CD14-positive monocyte (primary cell): ENCODE results near the gene PDS5B. TPM values are rescaled to one million over a fixed set of nuclear protein-coding genes. Genes with fewer than 3 reads are reported as not detected.

Experiments used
- DNase-seq, 3 donors: peaks; one replicate each; pipeline ENCODE4 v3.0.0-alpha.2; 2011 to 2022
- H2AFZ ChIP-seq: 2 replicates; pipeline ENCODE4 v1.6.0; 2012; ENCODE audit warnings: mild to moderate bottlenecking, low read depth, low read length, inconsistent platforms; ENCODE audit not compliant: insufficient read depth, poor library complexity, severe bottlenecking
- H3K27ac ChIP-seq, 2 donors: 1 replicate in 1 of 2; 2 replicates in 1 of 2; pipeline ENCODE4 v1.5.1; 2012 to 2013; ENCODE audit warnings: low read length in 2 of 2, control low read depth in 1 of 2, inconsistent platforms in 1 of 2, low read depth in 1 of 2, mild to moderate bottlenecking in 1 of 2
- H3K27me3 ChIP-seq, 2 donors: one replicate each; pipeline versions ENCODE4 v1.6.0 to v1.6.1; 2011 to 2013; ENCODE audit warnings: low read length in 2 of 2; ENCODE audit not compliant: control insufficient read depth in 2 of 2, insufficient read depth in 2 of 2
- H3K36me3 ChIP-seq, 2 donors: replicated peaks in 1 of 2; 1 replicate in 1 of 2; 2 replicates in 1 of 2; pipeline versions ENCODE4 v1.5.1 to v1.6.1; 2012 to 2013; ENCODE audit warnings: low read length in 2 of 2, control low read depth in 1 of 2, inconsistent platforms in 1 of 2, mild to moderate bottlenecking in 1 of 2; ENCODE audit not compliant: insufficient read depth in 2 of 2, control insufficient read depth in 1 of 2
- H3K4me1 ChIP-seq, 2 donors: 1 replicate in 1 of 2; 2 replicates in 1 of 2; pipeline versions ENCODE4 v1.5.1 to v1.6.1; 2012 to 2013; ENCODE audit warnings: low read length in 2 of 2, control low read depth in 1 of 2, inconsistent platforms in 1 of 2, mild to moderate bottlenecking in 1 of 2, moderate library complexity in 1 of 2; ENCODE audit not compliant: insufficient read depth in 2 of 2, control insufficient read depth in 1 of 2
- H3K4me2 ChIP-seq: replicated peaks from 2 replicates; pipeline ENCODE3; 2012; ENCODE audit warnings: low read length, moderate library complexity, mild to moderate bottlenecking; ENCODE audit not compliant: poor library complexity, severe bottlenecking; ENCODE audit errors: extremely low read depth
- H3K4me3 ChIP-seq, 3 experiments: fragments of 200-600 bp in 1 of 3; sonication (generic) in 1 of 3; replicated peaks in 1 of 3; 1 replicate in 2 of 3; 2 replicates in 1 of 3; pipeline ENCODE4 v1.5.1; 2011 to 2013; ENCODE audit warnings: low read length in 3 of 3, mild to moderate bottlenecking in 3 of 3, control low read depth in 2 of 3, low read depth in 2 of 3, inconsistent platforms in 1 of 3, moderate library complexity in 1 of 3
- H3K79me2 ChIP-seq: 2 replicates; pipeline ENCODE4 v1.6.0; 2012; ENCODE audit warnings: mild to moderate bottlenecking, control low read depth, inconsistent platforms, low read length, moderate library complexity; ENCODE audit not compliant: insufficient read depth
- H3K9ac ChIP-seq: 2 replicates; pipeline ENCODE4 v1.6.0; 2017; ENCODE audit warnings: low read length, mild to moderate bottlenecking; ENCODE audit not compliant: insufficient read depth, poor library complexity, severe bottlenecking
- H3K9me3 ChIP-seq, 2 donors: replicated peaks in 1 of 2; 1 replicate in 1 of 2; 2 replicates in 1 of 2; pipeline versions ENCODE4 v1.5.1 to v1.6.1; 2012 to 2013; ENCODE audit warnings: low read length in 2 of 2, control low read depth in 1 of 2; ENCODE audit not compliant: control insufficient read depth in 1 of 2, insufficient read depth in 1 of 2
- H4K20me1 ChIP-seq: 2 replicates; pipeline ENCODE4 v1.6.0; 2012; ENCODE audit warnings: mild to moderate bottlenecking, low read length, control low read depth, moderate library complexity; ENCODE audit not compliant: insufficient read depth
- H3K27ac Mint-ChIP-seq, 7 donors: one replicate each; pipeline ENCODE4 v1.8.0; 2020; ENCODE audit warnings: mild to moderate bottlenecking in 7 of 7, mixed read lengths in 7 of 7, moderate library complexity in 6 of 7, inconsistent platforms in 2 of 7
- H3K27me3 Mint-ChIP-seq, 3 donors: one replicate each; pipeline ENCODE4 v1.8.0; 2021 to 2022; ENCODE audit warnings: low read depth in 3 of 3, mild to moderate bottlenecking in 3 of 3, mixed read lengths in 3 of 3, moderate library complexity in 3 of 3, inconsistent platforms in 1 of 3
- H3K36me3 Mint-ChIP-seq, 2 donors: one replicate each; pipeline ENCODE4 v1.8.0; 2020; ENCODE audit warnings: mixed read lengths in 2 of 2, inconsistent platforms in 1 of 2, mild to moderate bottlenecking in 1 of 2
- H3K4me1 Mint-ChIP-seq: one replicate; pipeline ENCODE4 v1.8.0; 2020; ENCODE audit warnings: mild to moderate bottlenecking, mixed read lengths
- H3K4me3 Mint-ChIP-seq, 2 donors: one replicate each; pipeline ENCODE4 v1.8.0; 2020; ENCODE audit warnings: mild to moderate bottlenecking in 2 of 2, mixed read lengths in 2 of 2, moderate library complexity in 1 of 2
- H3K9me3 Mint-ChIP-seq, 7 donors: one replicate each; pipeline ENCODE4 v1.8.0; 2020 to 2022; ENCODE audit warnings: mixed read lengths in 7 of 7, mild to moderate bottlenecking in 6 of 7, moderate library complexity in 6 of 7, inconsistent platforms in 2 of 7
- WGBS: methylation state at CpG from one replicate; pipeline ENCODE4 v1.1.5; 2013; ENCODE audit warnings: missing lambda C conversion rate; ENCODE audit not compliant: insufficient coverage; 5-methylcytosine and 5-hydroxymethylcytosine counted together
- intact Hi-C, 2 donors: fragments of 100-400 bp; cut with micrococcal nuclease; formaldehyde crosslinking; loops; one replicate each; pipeline versions ENCODE4 v1.15.0 to v1.15.1; 2023
- polyA plus RNA-seq, 3 donors: library from polyadenylated mRNA; depleted of rRNA in 1 of 3; unstranded in 2 of 3; stranded (reverse) in 1 of 3; fragments of 300-500 nt in 2 of 3; fragments of >200 nt in 1 of 3; fragmentation: Illumina TruSeq in 2 of 3; gene quantifications; 1 replicate in 2 of 3; 2 replicates in 1 of 3; pipeline ENCODE4 v1.2.3, GENCODE V29; 2012 to 2021
- TF ChIP-seq, protein P1 (sequence below): fragments of 200-600 bp; IDR thresholded peaks from one replicate; pipeline ENCODE4 v1.8.0; 2022; ENCODE audit warnings: antibody characterized with exemption, mild to moderate bottlenecking

The PDS5B gene
- polyA plus RNA-seq, 3 donors, result 9.0 to 33.0 (median 21.0) TPM

DNA sequence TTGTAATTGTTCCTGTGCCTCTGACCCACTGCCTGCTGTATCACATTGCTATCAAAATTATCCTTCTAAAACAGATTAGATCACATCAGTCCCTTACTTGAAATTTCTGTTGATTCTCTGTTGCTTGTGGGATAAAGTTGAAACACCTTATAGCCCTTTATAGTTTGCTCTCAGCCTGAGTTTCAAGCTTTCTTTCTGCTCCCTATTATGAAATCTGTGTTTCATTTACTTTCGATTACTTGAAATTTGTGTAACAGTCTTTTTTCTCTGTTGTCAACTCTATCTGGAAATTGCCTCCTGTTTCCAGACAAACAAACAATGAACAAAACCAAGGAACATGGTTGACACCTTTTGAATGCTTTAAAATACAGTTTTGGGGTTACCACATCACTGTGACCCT is 167.9 kb downstream of the PDS5B start:
- WGBS, result no CpG with 5 or more reads among the region's 1 CpG
- Histone ChIP-seq H3K4me2 (no peak overlapping the region), H4K20me1 (no peaks in the 10 kb centered on the region), H3K4me1 (no peaks in the 10 kb centered on the region), H3K4me3 (no peak overlapping the region), H3K9ac (no peak overlapping the region), H3K27ac (no peak overlapping the region), H3K79me2 (no peaks in the 10 kb centered on the region), H3K36me3 (peaks cover 36 to 85% of the 10 kb centered on the region in 2 donors), H3K27me3 (no peaks in the 10 kb centered on the region), H3K9me3 (no peaks in the 10 kb centered on the region), H2AFZ (no peak overlapping the region)
- DNase-seq, result no peak
- intact Hi-C loops, result no loop called here
- Mint-ChIP-seq H3K27ac (peak overlapping the region in 1 of 7 donors; percentile 48), H3K4me3 (no peak overlapping the region), H3K36me3 (peaks cover 55 to 70% of the 10 kb centered on the region in 2 donors), H3K9me3 (peaks cover 0 to 1% (median 0%) of the 10 kb centered on the region in 7 donors), H3K4me1 (no peaks in the 10 kb centered on the region), H3K27me3 (no peaks in the 10 kb centered on the region)
- TF ChIP-seq, protein P1, sequence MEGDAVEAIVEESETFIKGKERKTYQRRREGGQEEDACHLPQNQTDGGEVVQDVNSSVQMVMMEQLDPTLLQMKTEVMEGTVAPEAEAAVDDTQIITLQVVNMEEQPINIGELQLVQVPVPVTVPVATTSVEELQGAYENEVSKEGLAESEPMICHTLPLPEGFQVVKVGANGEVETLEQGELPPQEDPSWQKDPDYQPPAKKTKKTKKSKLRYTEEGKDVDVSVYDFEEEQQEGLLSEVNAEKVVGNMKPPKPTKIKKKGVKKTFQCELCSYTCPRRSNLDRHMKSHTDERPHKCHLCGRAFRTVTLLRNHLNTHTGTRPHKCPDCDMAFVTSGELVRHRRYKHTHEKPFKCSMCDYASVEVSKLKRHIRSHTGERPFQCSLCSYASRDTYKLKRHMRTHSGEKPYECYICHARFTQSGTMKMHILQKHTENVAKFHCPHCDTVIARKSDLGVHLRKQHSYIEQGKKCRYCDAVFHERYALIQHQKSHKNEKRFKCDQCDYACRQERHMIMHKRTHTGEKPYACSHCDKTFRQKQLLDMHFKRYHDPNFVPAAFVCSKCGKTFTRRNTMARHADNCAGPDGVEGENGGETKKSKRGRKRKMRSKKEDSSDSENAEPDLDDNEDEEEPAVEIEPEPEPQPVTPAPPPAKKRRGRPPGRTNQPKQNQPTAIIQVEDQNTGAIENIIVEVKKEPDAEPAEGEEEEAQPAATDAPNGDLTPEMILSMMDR, result no peak

DNA sequence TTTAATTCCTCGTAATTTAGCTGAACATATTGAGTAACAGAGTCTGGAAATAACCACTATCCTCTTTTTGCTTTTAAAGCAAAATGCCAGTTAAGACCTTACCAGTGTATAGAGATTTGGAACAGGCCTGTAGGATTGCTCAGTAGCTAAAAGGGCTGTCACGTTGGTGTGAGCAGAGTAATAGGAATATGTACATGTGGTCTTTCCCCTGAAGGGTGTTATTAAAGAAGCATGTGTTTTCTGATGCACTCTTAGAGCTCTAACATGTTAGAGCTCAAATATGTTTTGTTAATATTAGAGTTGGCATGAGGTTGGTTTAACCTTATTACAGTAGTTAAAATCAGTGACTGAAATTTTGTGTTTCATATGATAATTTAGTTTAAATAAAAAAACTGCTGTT is 172.9 kb downstream of the PDS5B start:
- WGBS, result 83% methylated on average over 1 of the region's 2 CpGs
- H2AFZ ChIP-seq, result no peak overlapping the region
- intact Hi-C loops, result no loop called here
- no peak overlapping the region for H3K9ac ChIP-seq
- H3K27me3 ChIP-seq, result no peaks in the 10 kb centered on the region
- no peak overlapping the region for H3K4me3 Mint-ChIP-seq
- H3K4me2 ChIP-seq, result no peak overlapping the region
- H3K4me1 ChIP-seq, result no peaks in the 10 kb centered on the region
- H3K36me3 ChIP-seq, result peaks cover 41 to 93% of the 10 kb centered on the region in 2 donors
- H3K4me3 ChIP-seq, result no peak overlapping the region
- no peak overlapping the region for H3K27ac Mint-ChIP-seq
- no peak for DNase-seq
- TF ChIP-seq, protein P1, result no peak
- H3K27ac ChIP-seq, result no peak overlapping the region
- no peaks in the 10 kb centered on the region for H4K20me1 ChIP-seq
- H3K27me3 Mint-ChIP-seq, result no peaks in the 10 kb centered on the region
- H3K4me1 Mint-ChIP-seq, result no peaks in the 10 kb centered on the region
- no peaks in the 10 kb centered on the region for H3K79me2 ChIP-seq
- H3K9me3 ChIP-seq, result peaks cover 0 to 4% of the 10 kb centered on the region in 2 donors
- peaks cover 0 to 6% (median 3%) of the 10 kb centered on the region in 7 donors for H3K9me3 Mint-ChIP-seq
- peaks cover 68 to 81% of the 10 kb centered on the region in 2 donors for H3K36me3 Mint-ChIP-seq
